ENCODE measurements around the gene KIFAP3. TPM values are rescaled to one million over a fixed set of nuclear protein-coding genes. Genes with fewer than 3 reads are reported as not detected.

Gene KIFAP3
- total and polyA plus RNA-seq, 2 of the 8 experiments (the other 6 are each of a cell fraction or from before 2014, with no cell fraction given), result 1.3 to 3.2 TPM

- ChIA-PET CTCF (ENCODE audit: partially characterized antibody) (no interaction called here), POLR2A (ENCODE audit: partially characterized antibody) (no interaction called here)
- WGBS, 2 experiments (ENCODE audit: extremely low coverage in 1 of 2, insufficient coverage in 1 of 2, insufficient read length in 1 of 2, insufficient replicate concordance in 2 of 2, low coverage in 1 of 2, low lambda C conversion rate in 2 of 2, missing lambda C conversion rate in 1 of 2), result 84% methylated on average over 7 of the region's 7 CpGs; no CpG with 5 or more reads in 1 of the 2 experiments
- Histone ChIP-seq H3K27me3 (replicated peaks in 1 of 4; ENCODE audit: control insufficient read depth in 3 of 4, extremely low read depth in 1 of 4, insufficient read depth in 3 of 4, low read length in 3 of 4) (no peaks in the 10 kb centered on the region), H2BK20ac (ENCODE audit: low read length) (no peak overlapping the region), H2BK15ac (ENCODE audit: low read length) (no peak overlapping the region), H2BK120ac (replicated peaks; ENCODE audit: low read depth, low read length) (no peak overlapping the region), H3K79me2 (ENCODE audit: control insufficient read depth in 1 of 2, insufficient read depth in 2 of 2, low read length in 2 of 2) (no peaks in the 10 kb centered on the region), H3K56ac (replicated peaks; ENCODE audit: insufficient read length, low read depth, low read length) (no peak overlapping the region), H2BK12ac (ENCODE audit: low read depth, low read length) (no peak overlapping the region), H4K20me1 (replicated peaks in 1 of 2; ENCODE audit: control insufficient read depth in 1 of 2, insufficient read depth in 2 of 2, low read length in 2 of 2) (no peaks in the 10 kb centered on the region), H3K79me1 (ENCODE audit: low read depth, low read length) (no peaks in the 10 kb centered on the region), H3K36me3 (ENCODE audit: control insufficient read depth in 2 of 4, insufficient read depth in 4 of 4, low read length in 3 of 4) (no peaks in the 10 kb centered on the region), H3K4me1 (replicated peaks in 1 of 4; ENCODE audit: control insufficient read depth in 3 of 4, insufficient read depth in 4 of 4, low read length in 3 of 4) (no peaks in the 10 kb centered on the region), H3K9ac (replicated peaks in 1 of 4; ENCODE audit: extremely low read depth in 1 of 4, low read depth in 3 of 4, low read length in 3 of 4) (no peak overlapping the region), H3K4ac (replicated peaks; ENCODE audit: insufficient read length, low read depth, low read length) (no peak overlapping the region), H4K8ac (ENCODE audit: extremely low read depth, insufficient read depth, low read length) (no peak overlapping the region), H3K4me3 (ENCODE audit: extremely low read depth in 1 of 4, insufficient read depth in 2 of 4, low read depth in 3 of 4, low read length in 4 of 4) (no peak overlapping the region), H3K23me2 (ENCODE audit: low read depth, low read length) (no peaks in the 10 kb centered on the region), H2BK5ac (ENCODE audit: low read depth, low read length) (no peak overlapping the region), H2AK5ac (ENCODE audit: low read depth, low read length) (no peak overlapping the region), H4K5ac (ENCODE audit: insufficient read length, low read depth, low read length) (no peak overlapping the region), H3K18ac (ENCODE audit: extremely low read depth, low read length) (no peak overlapping the region), H3K27ac (ENCODE audit: low read depth, low read length) (no peak overlapping the region), H3K9me3 (ENCODE audit: insufficient read depth in 2 of 2, low read depth in 1 of 2, low read length in 1 of 2) (no peaks in the 10 kb centered on the region), H2AFZ (ENCODE audit: low read length) (no peak overlapping the region), H3K14ac (ENCODE audit: insufficient read length) (no peak overlapping the region), H3K4me2 (ENCODE audit: insufficient read depth in 1 of 2, low read depth in 2 of 2, low read length in 2 of 2) (no peak overlapping the region), H3K23ac (ENCODE audit: insufficient read length) (no peak overlapping the region), H4K91ac (replicated peaks; ENCODE audit: insufficient read length, low read length) (no peak overlapping the region)
- TF ChIP-seq EGR1 (IDR thresholded peaks at IDR 0.05; ENCODE audit: borderline replicate concordance, low read depth, low read length) (no peak), POLR2AphosphoS5 (IDR thresholded peaks at IDR 0.05; ENCODE audit: low read depth, low read length) (no peak), BCL11A (IDR thresholded peaks at IDR 0.05; ENCODE audit: low read depth in 2 of 2, low read length in 2 of 2) (no peak)
- DNase-seq (ENCODE audit: low read depth in 1 of 2, low spot score in 2 of 2) (no peak), FAIRE-seq (no peak)
These were observed 140.3 kb downstream of the KIFAP3 start for GRCh38 chr1:169933984-169934725.

Data from H1 (cell line).